COLO829 (cell line): Measurements from ENCODE around the gene USB1.
"Not testable (repeated sequence)": the region's sequence is repeated elsewhere in the genome, so short reads cannot be mapped to it uniquely, and the experiment has no call there.

Experiments used
- DNase-seq: peaks from one replicate; pipeline ENCODE4 v3.0.0; 2012; ENCODE audit warnings: low spot score

Gene USB1

DNA sequence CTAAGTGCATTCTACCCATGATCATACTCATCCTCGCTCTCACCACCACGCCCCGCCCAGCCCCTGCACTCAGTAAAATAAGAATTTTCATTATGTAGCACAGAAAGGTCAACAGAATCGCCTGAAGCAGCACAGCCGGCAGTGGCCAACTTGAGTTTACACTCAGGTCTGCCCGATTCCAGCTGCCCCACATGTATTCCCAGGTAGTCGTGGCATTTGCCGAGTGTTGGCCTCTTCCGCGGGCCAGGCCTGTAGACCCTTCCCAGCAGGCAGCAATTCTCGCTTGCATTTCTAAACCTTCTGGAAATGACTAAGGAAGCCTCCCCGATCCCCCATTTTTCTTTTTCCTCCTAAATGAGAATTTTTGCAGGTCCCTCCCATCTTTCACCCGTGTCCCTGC, 30.9 kb upstream of the USB1 start:
- DNase-seq = no peak

DNA sequence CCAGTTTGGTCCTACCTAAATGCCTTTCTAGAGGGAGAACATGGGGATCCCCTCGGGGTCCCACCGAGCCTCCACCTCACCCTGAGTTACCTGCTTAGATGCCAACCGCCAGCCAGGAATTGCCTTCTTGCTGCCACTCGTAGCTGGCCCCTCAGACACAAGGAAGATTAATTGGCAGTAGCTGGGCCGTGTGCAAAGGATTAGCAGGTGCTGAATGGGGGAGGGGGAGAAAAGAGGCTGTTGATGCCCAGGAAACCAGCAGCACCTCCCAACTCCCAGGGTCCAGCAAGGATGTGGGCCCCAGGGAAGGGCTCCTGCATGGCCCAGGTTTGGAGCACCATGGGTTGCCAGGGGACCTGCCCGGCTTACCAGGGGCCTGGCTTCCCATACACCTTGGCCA, 30.2 kb upstream of the USB1 start, which contains the start of gene CNGB1:
Gene CNGB1 (minus strand): TSS at position 159 of the 400 bp plus-strand sequence. CDS start 3,842 bp downstream, outside the sequence.
- DNase-seq = no peak

DNA sequence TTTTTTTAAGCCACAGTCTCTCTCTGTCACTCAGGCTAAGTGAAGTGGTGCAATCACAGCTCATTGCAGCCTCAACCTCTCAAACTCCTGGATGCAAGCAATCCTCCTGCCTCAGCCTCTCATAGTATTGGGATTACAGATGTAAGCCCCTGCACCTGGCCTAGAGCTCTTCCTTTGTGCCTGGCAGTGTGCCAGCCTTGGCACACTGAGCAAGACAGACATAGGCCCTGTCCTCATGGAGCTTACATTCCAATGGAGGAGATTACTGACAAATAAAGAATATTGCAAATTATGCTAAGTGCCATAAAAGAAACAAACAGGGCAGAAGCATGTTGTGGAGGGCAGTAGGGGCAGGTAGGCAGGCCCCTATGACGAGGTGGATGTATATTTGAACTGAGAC, 29.4 kb upstream of the USB1 start:
- no peak for DNase-seq

DNA sequence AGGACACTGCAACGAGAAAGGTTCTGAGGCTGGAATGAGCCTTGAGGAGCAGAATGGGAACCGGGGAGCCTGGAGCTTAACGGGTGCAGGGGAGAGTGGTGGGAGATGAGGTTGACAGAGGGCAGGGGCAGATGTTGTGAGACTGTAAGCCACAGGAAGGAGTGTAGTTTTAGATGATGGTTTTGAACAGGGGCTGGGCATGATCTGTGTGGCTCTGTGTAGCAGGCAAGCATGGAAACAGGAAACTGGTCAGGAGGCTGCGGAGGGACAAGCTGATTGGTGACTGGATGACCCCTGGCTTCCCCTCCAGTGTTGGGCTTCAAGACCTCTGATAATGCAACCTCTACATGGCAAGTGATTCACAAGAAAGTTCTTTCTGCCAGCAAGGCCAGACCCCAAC, 28.9 kb upstream of the USB1 start:
- DNase-seq = no peak

DNA sequence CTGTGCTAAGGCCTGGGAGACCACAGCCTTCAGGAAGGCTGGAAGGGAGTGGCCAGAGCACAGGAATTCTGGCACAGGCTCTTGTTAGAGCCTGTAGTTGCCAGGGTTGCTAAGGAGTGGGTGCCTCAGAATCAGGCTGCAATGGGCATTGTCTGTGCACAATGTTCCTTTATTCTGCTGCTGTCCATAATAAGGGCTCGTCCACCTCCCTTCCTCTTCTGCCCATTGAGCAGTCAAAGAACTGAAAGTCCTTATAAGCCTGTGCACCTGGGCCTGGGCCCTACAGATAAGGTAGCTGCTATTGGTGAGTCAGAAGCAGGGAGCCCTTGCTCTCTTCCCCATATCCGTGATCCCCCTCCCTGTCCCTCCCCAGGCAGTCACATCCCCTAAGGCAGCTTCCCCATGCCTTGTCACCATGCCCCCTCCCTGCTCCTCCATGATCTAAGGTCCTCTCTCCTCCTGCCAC, 24.8 kb upstream of the USB1 start:
- peak; percentile 44 for DNase-seq

DNA sequence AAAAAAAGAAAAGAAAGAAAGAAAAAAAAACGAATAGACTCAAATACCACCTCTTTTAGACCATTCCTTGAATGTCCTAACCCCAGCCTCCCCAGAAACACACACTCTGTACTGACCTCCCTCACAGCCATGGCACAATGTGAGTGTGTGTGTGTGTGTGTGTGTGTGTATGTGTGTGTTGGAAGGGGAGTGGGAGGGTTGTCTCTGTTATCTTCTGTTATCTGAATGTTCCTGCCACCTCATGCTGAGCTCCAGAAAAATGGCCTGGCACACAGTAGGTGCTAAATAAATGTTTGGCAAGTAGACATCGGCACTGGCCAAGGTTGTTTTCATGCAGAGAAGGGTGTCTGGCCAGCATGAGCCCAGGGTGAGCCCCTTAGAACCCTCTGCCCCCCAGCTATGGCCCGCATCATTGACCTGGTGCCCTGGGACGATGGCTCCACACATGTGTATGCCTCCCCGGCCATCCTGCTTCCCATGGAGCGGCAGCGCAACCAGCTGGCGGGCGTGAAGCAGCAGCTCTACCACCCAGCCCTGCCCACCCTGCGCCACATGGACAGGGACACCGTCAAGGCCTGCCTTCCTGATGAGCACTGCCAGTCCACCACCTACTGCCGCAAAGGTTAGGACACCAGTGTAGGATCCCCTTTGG, 23.7 kb upstream of the USB1 start:
- DNase-seq = no peak

DNA sequence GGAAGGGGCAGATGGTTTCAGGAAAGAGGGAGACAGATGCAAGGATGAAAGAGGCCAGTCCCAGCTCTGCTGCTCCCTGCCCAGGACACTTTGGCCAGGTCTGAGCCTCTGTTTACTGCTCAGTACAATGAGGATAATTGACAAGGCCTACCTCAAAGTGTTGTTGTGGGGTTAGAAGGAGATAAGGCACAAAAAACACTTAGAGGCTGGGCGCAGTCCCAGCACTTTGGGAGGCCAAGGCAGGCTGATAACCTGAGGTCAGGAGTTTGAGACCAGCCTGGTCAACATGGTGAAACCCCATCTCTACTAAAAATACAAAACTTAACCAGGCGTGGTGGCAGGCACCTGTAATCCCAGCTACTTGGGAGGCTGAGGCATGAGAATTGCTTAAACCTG, 23.1 kb upstream of the USB1 start:
- not testable (repeated sequence) for DNase-seq

DNA sequence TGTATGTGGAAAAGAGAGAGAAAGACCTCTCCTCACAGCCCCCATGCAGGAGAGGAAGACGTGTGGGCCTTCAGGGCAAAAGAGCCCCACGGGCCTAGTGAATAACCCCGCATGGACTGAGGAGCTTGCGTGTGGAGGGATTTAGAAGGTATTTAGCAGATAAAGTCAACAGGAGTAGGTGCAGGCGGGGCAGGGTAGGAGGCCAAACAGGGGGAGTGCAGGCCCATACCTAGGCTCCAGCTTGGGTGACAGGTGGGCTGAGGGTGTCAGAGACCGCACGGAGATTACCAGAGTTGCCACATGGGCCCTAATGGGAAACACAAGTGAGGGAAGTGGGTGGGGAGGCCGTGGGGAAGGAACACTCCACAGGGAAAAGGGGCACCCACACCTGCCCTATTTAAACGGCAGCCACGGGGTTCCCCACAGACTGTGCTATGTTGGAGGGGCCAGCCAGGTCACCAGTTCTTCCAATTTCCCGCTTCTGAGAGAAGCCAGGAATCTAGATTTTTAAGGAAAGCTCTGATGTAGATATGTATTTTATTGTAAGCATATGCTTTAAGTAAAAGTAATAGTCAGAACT, 22.1 kb upstream of the USB1 start:
- DNase-seq = no peak

DNA sequence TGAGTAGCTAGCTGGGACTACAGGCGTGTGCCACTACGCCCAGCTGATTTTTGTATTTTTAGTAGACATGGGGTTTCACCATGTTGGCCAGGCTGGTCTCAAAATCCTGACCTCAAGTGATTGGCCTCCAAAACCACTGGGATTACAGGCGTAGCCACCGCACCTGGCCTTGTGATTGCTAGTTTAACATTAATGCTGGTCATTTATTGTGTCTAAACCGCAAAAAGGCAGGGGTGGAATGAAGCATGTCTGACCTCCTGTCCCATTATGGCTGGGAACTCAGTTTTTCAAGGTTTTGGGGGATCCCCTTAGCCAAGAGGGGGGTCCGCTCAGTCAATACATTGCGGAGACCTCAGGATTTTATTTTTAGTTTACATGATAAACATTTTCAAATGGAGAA, 19.6 kb upstream of the USB1 start:
- DNase-seq = no peak

DNA sequence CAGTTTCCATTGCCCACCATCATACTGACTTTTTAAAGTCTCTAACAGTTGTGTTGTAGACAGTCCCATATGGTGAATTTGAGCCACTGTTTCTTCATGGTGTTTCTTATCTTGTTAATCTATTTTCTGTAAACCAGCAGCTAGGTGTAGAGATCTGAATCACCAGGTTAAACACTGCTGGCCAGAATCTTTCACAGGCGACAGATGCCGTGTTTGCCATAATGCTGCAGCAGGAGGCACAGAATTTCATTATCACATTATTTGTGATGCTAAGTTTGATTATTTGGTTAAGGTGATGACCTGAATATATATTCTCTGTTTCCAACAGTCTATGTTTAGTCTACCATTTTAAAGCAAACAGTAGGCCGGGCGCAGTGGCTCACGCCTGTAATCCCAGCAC, 18.8 kb upstream of the USB1 start:
- no peak for DNase-seq

DNA sequence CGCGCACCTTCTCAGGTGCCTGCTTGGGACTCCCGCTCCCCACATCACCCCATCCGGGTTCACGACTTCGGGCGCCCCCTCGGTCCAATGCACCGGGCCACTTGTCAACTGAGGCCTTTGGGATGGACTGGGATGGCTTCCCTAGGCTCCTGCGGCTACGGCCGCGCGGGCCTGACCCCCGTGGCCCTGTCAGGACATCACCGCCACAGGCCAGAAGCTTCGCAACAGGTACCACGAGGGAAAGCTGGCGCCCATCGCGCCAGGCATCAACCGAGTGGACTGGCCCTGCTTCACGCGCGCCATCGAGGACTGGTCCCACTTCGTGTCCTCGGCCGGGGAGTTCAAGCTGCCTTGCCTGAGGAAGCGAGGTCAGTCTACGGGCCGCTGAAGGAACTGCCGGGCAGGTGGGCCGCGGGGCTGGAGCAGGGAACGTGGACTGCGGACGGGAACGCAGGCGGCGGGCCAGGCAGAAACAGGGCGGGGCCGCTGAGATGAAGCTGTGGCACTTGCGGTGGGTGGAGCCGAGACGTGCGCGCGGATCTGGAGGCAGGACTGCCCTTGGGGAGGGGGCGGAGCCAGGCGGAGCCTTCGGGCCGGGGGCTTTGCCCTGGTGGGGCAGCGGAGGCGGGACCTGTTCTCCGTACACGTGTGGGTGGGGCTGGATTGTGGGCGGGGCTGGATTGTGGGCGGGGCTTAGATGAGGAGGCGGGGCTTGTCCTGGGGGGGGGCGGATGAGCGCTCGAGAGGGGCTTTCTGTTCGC, 16.6 kb upstream of the USB1 start:
- peak; percentile 47 for DNase-seq

DNA sequence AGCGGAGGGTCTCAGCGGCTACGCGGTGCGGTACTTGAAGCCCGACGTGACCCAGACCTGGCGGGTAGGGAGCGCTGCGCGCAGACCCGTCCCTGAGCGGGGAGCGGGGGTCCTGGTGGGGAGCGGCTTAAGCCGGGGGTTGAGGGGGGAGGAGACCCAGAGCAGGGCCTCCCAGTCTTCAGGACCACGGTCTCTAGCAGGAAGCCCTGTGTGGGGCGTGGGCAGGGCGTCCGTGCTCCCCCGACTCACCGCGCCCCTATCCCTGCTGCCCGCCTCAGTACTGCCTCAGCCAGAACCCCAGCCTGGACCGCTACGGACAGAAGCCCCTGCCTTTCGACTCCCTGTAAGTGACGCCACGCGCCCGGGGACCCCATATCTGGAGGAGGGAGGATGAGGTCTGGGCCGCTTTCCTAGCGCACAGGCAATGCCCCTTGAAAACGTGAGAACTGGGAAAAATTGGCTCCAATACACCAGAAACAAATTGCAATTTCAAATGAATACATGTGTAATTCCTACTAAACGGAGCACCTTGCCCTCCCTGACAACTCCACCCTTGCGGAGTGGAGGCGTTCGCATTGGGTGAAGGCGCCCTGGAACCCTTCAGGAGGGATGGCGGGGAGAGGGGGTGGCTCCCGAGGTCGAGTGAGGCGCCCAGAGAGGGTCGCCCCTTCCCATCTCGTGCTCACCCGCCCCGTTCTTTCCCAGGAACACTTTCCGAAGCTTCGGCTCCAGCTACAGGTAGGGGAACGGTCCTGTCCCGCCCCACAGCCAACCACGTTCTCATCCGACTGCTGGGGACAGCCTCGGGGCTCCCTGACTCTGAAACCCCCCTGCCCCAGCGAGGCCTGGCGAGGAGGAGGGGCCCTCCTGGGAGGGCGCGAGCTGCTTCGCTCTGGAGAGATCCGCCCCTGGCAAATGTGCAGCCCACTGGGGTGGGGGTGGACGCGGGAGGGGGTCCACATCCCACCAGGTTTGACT, 15.7 kb upstream of the USB1 start:
- no peak for DNase-seq

DNA sequence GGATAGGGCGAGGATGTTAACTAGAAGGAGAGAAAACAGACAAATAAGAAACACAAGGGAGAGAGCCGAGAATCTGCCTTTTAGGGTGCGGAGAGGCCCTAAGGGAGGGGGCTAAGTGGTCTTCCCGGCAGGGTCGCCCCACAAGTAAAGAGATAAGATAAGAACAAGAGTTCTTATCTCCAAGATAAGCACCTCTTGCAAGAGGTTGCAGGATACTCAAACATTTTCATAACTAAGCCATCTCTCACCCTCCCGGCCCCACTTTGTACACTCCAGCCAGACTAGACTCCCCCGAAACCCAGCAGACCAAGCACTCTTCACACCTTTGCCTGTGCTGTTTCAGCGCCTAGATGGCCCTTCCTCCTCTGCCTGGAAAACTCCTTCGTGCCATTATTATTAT, 15.0 kb upstream of the USB1 start:
- no peak for DNase-seq

DNA sequence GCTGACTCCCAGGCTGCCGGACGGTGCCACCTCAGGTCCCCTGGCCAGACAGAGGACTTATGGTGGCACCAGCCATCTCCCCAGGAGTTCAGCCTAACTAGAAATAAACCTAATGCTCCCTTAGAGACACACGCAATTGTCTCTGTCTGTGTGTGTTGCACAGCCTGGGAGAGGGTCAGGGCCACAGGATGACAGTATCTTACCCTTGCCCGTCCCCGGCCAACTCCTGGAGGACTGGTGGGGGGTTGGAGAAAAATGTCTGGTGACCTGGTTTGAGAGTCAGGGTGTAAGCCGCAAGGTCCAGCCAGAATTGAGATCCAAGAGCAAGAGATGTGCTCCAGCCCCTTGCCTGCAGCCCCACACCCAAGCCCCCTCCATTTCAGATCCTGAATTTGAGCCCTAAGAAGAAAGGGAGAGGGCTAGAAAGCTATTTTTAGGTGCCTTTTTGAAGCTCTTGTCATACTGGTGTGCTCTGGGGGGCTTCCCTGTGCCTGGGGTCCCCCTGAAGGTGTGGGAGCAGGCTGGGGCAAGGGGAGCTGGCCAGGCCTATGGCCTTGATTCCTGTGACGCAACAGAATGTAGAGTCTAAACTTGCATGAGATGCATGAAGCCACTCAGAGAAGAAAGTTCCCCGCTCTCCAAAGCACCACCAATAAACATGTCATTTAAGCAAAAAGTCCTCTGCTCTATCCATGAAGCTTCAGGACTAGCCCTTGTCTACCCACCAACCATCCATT, 13.6 kb upstream of the USB1 start:
- no peak for DNase-seq

DNA sequence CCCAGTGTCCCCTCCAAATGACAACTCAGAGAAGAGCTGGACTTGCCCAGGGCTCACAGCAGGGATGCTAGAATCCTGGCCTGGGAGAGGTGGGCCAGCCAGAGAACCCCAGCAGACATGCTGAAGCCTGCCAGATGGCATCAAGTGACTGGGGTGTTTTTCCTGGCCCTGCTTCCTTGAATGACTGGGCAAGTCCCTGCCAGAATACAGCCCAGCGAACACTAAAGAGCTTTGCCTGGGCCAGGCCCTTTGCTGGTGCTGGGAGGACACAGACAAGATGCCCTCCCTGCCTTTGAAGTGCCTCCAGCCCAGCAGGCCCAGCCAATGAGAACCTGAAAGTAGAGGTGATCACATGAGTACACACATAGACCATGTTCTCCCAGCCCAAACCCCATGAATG, 12.3 kb upstream of the USB1 start:
- no peak for DNase-seq

DNA sequence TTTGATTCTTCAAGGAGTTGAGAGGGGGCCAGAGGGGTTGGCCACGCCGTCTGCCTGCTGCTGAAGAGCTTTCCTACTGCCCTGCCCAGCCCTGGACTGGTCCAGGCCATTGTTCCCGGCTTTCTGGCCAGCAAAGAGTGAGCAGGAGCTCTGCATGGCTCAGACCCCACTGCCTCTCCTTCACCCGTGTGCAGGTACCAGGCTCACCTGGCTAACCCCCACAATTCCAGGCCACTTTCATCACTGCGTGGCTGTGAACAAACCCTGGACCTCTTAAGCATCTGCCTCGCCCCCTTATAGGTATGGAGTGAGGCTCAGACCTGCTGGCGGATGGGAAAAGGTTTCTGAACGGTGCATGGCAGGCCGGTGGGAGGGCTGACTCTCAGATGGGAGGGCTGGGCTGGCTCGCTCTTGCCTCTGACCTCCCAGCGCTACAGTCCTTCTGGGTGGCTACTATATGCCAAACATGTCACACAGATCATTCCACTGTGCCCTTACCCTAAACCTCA, 9.6 kb upstream of the USB1 start:
- no peak for DNase-seq

DNA sequence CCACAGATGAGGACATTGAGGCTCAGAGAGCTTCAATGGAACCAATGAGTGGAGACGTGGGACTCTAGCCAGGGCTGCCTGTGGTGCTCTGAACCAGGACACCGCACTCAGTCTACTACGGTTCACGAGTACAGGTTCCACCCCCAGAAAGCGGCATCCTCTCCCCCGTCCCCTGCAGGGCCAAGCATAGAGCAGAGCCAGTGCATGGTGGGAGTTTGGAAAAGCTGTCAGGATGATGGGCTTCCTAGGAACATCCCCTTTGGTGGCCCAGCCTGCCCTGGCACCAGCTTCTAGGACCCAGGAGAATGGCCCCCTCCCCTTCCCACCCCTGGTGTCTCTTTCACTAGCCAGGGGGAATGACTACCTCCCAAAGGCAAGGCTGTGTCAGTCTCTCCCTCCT, 9.1 kb upstream of the USB1 start:
- no peak for DNase-seq

DNA sequence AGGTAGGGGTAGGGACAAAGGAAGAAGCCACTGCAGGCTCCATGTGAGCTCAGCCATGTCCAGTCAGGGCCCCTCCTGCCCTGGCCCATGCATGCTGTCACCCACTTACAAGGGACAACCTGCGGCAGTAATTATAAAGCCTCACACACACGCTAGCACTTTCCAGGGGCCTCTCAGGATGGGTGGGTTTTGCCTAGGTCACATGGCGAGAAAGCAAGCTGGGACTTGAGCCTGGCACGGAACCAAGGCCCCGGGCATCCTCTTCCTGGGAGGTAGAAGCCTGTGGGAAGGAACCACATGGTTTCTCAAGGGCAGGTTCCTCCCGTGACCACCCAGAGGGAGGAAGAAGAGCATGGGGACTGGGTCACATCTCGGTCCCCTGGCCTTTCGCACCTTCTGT, 7.8 kb upstream of the USB1 start:
- DNase-seq = no peak

DNA sequence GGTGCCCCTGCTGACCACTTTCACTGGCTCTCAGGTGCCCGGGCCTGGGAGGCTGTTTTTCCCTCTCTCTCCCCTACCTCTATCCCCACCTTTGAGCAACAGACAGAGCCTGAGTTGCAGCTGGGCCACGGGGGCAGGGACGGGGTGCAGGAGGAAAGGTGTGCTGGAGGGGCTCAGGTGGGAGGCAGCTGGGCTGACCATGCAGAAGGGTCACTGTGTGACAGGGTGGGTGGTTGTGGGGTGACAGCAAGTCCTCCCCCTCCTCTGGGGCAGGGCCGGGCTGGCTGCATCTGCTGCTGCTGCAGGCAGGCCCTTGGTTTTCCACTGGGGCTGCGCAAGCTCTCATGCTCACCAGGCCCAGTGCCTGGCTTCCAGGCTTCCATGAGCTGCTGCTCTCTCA, 7.3 kb upstream of the USB1 start:
- no peak for DNase-seq

DNA sequence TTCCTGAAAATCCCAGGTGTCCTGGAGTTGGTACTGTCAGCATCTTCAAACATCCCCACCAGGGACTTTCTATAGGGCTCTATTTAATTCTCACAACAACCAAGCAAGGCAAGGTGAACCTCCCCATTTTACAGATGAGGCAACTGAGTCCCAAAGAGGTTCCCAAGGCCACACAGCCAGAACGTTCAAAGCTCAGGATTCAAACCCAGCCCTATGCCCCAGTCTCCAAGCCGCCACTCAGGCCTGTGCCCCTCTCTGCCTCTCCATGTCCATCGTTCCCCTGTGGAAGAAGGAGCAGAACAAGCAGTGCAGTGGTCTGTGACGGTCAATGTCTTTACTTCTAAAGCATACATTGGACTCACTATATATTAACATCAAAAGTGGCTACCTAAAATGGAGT, 6.8 kb upstream of the USB1 start:
- DNase-seq = no peak

DNA sequence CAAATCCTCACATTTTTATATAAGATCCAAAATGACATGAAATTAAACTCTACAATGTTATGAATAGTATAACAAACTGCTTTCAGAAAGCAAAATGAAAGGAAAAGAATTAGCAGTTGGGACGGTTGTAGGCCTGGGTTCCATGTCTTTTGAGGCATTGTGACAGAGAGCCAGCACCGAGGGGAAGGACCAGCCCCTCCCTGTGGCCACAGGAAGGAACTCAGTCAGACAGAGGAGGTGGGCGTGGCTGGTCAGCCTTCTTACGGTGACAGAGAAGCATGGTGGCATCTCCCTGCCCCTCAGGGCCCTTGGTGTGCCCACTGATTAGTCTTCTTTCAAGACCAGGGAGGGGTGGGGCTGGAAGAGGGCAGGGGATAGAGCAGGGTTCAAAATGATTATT, 6.4 kb upstream of the USB1 start:
- no peak for DNase-seq
